Prostate gland (tissue), 2 donors: ENCODE results near the gene ATXN10.

ENCODE experiments used
- CTCF ChIP-seq, 4 experiments: fragments of 200-600 bp in 2 of 4; fragments of 450-650 bp in 2 of 4; sonication (generic) in 2 of 4; IDR thresholded peaks; 1 replicate in 3 of 4; 2 replicates in 1 of 4; pipeline ENCODE4 v1.5.1; 2016 to 2019; ENCODE audit warnings: antibody characterized with exemption in 4 of 4, mild to moderate bottlenecking in 2 of 4, moderate library complexity in 2 of 4
- POLR2A ChIP-seq: fragments of 450-650 bp; IDR thresholded peaks from one replicate; pipeline ENCODE4 v1.6.1; 2016; ENCODE audit warnings: antibody characterized with exemption, mild to moderate bottlenecking
- POLR2AphosphoS5 ChIP-seq: sonication (generic); formaldehyde crosslinking; IDR thresholded peaks from one replicate; pipeline ENCODE4 v1.6.1; 2017; ENCODE audit warnings: antibody characterized with exemption

DNA sequence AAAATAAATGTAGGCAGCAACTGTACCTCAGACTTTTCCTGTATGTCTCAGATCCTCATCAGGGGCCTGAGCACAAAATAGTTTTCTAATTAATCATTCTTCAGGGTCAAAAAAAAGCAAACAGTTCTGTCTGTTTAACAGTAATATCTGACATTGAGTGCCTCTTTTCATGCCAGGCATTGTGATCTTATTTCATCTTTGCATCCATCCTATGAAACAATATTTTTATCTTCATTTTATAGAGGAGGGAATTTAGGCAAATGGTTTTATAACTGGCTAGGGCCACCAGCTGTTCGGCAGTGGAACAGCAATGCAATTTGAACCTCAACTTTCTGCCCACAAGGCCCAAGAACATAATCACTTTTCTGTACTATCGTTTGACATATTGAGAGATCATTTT lies 159.8 kb downstream of the ATXN10 start:
- no peak for TF ChIP-seq POLR2AphosphoS5
- TF ChIP-seq CTCF (IDR thresholded peaks at IDR 0.05): peak in 2 of 4 experiments; percentile 5 to 43
- TF ChIP-seq POLR2A: no peak
